Esophagus (tissue), 2 donors: ENCODE data around the gene CD47. TPM values are rescaled to one million over a fixed set of nuclear protein-coding genes. Genes with fewer than 3 reads are reported as not detected.

Source experiments
- H3K27ac ChIP-seq, 2 donors: one replicate each; pipeline ENCODE4 v1.5.1; 2013; ENCODE audit warnings: low read depth in 2 of 2, mild to moderate bottlenecking in 2 of 2, inconsistent platforms in 1 of 2, low read length in 1 of 2, moderate library complexity in 1 of 2
- H3K27me3 ChIP-seq, 2 donors: one replicate each; pipeline ENCODE4 v1.6.1; 2013; ENCODE audit warnings: low read length in 2 of 2, control low read depth in 1 of 2, mild to moderate bottlenecking in 1 of 2; ENCODE audit not compliant: insufficient read depth in 2 of 2, control insufficient read depth in 1 of 2
- H3K36me3 ChIP-seq, 2 donors: one replicate each; pipeline ENCODE4 v1.6.1; 2013; ENCODE audit warnings: low read length in 1 of 2; ENCODE audit not compliant: control insufficient read depth in 2 of 2, insufficient read depth in 2 of 2
- H3K4me1 ChIP-seq, 2 donors: one replicate each; pipeline ENCODE4 v1.6.1; 2013; ENCODE audit warnings: low read length in 1 of 2; ENCODE audit not compliant: control insufficient read depth in 2 of 2, insufficient read depth in 2 of 2
- H3K4me3 ChIP-seq, 2 donors: one replicate each; pipeline ENCODE4 v1.5.1; 2013; ENCODE audit warnings: low read length in 2 of 2, mild to moderate bottlenecking in 2 of 2, low read depth in 1 of 2, moderate library complexity in 1 of 2
- H3K9me3 ChIP-seq, 2 donors: one replicate each; pipeline ENCODE4 v1.6.1; 2013; ENCODE audit warnings: mild to moderate bottlenecking in 2 of 2, low read depth in 1 of 2, low read length in 1 of 2, moderate library complexity in 1 of 2; ENCODE audit not compliant: control insufficient read depth in 2 of 2, insufficient read depth in 1 of 2
- WGBS, 2 donors: extraction: QIAGEN DNeasy Blood & Tissue Kit; methylation state at CpG; one replicate each; pipeline ENCODE4 v1.1.7; 2013; 5-methylcytosine and 5-hydroxymethylcytosine counted together
- polyA plus RNA-seq, 2 donors: library from polyadenylated mRNA; stranded (reverse); fragments of 200-250 nt; gene quantifications; one replicate each; pipeline ENCODE4 v1.2.3, GENCODE V29; 2013
- donor health status: healthy with polysubstance abuse.
- donor health status: Bipolar disorder and iron deficiency.

Gene CD47
- polyA plus RNA-seq, 2 donors: 73.6 to 73.7 TPM

- 46 to 58% methylated on average over 9 of the region's 9 CpGs for WGBS, 2 donors
- H3K4me3 ChIP-seq: no peak overlapping the region
- no peaks in the 10 kb centered on the region for H3K27me3 ChIP-seq
- no peaks in the 10 kb centered on the region for H3K9me3 ChIP-seq
- peak overlapping the region; percentile 10 to 68 for H3K27ac ChIP-seq
- H3K36me3 ChIP-seq: no peaks in the 10 kb centered on the region
- H3K4me1 ChIP-seq: peaks cover 3 to 12% of the 10 kb centered on the region in 2 donors
Observed at GRCh38 chr3:108127301-108127988, 36.6 kb upstream of the CD47 start.

GRCh38 chr3:108126348-108126747 lies 35.5 kb upstream of the CD47 start:
- H3K4me1 ChIP-seq: peaks cover 0 to 11% of the 10 kb centered on the region in 2 donors
- 81 to 98% methylated on average over 1 of the region's 1 CpG for WGBS, 2 donors
- H3K27me3 ChIP-seq: no peaks in the 10 kb centered on the region
- H3K27ac ChIP-seq: no peak overlapping the region
- H3K36me3 ChIP-seq: no peaks in the 10 kb centered on the region
- H3K4me3 ChIP-seq: no peak overlapping the region
- H3K9me3 ChIP-seq: no peaks in the 10 kb centered on the region

GRCh38 chr3:108125550-108126071 lies 34.8 kb upstream of the CD47 start:
- 60 to 69% methylated on average over 6 of the region's 6 CpGs for WGBS, 2 donors
- H3K9me3 ChIP-seq: no peaks in the 10 kb centered on the region
- no peak overlapping the region for H3K4me3 ChIP-seq
- no peak overlapping the region for H3K27ac ChIP-seq
- no peaks in the 10 kb centered on the region for H3K36me3 ChIP-seq
- H3K4me1 ChIP-seq: peaks cover 0 to 11% of the 10 kb centered on the region in 2 donors
- H3K27me3 ChIP-seq: no peaks in the 10 kb centered on the region

GRCh38 chr3:108125153-108125543 lies 34.3 kb upstream of the CD47 start:
- 82 to 86% methylated on average over 4 of the region's 4 CpGs for WGBS, 2 donors
- Histone ChIP-seq H3K4me3 (no peak overlapping the region), H3K4me1 (peaks cover 0 to 11% of the 10 kb centered on the region in 2 donors), H3K9me3 (no peaks in the 10 kb centered on the region), H3K27me3 (no peaks in the 10 kb centered on the region), H3K36me3 (no peaks in the 10 kb centered on the region), H3K27ac (no peak overlapping the region)

GRCh38 chr3:108124337-108125152 lies 33.7 kb upstream of the CD47 start:
- Histone ChIP-seq H3K4me3 (no peak overlapping the region), H3K27me3 (no peaks in the 10 kb centered on the region), H3K36me3 (no peaks in the 10 kb centered on the region), H3K27ac (peak overlapping the region; percentile 47 to 71), H3K4me1 (peaks cover 0 to 11% of the 10 kb centered on the region in 2 donors), H3K9me3 (no peaks in the 10 kb centered on the region)
- WGBS, 2 donors: 46 to 56% methylated on average over 10 of the region's 10 CpGs

- Histone ChIP-seq H3K36me3 (no peaks in the 10 kb centered on the region), H3K4me3 (no peak overlapping the region), H3K9me3 (no peaks in the 10 kb centered on the region), H3K27ac (no peak overlapping the region), H3K27me3 (no peaks in the 10 kb centered on the region), H3K4me1 (peaks cover 0 to 11% of the 10 kb centered on the region in 2 donors)
- WGBS, 2 donors: 88% methylated on average over 3 of the region's 3 CpGs
Observed at GRCh38 chr3:108123326-108123725, 32.5 kb upstream of the CD47 start.

GRCh38 chr3:108122276-108122675 lies 31.4 kb upstream of the CD47 start:
- H3K4me1 ChIP-seq: peaks cover 0 to 11% of the 10 kb centered on the region in 2 donors
- no peaks in the 10 kb centered on the region for H3K36me3 ChIP-seq
- no peaks in the 10 kb centered on the region for H3K9me3 ChIP-seq
- no peak overlapping the region for H3K4me3 ChIP-seq
- H3K27ac ChIP-seq: no peak overlapping the region
- H3K27me3 ChIP-seq: no peaks in the 10 kb centered on the region
- WGBS, 2 donors: 88 to 90% methylated on average over 3 of the region's 3 CpGs

- no peaks in the 10 kb centered on the region for H3K9me3 ChIP-seq
- 91 to 93% methylated on average over 3 of the region's 3 CpGs for WGBS, 2 donors
- H3K4me1 ChIP-seq: peaks cover 0 to 5% of the 10 kb centered on the region in 2 donors
- no peaks in the 10 kb centered on the region for H3K36me3 ChIP-seq
- H3K27me3 ChIP-seq: no peaks in the 10 kb centered on the region
- no peak overlapping the region for H3K4me3 ChIP-seq
- H3K27ac ChIP-seq: no peak overlapping the region
Observed at GRCh38 chr3:108119398-108120104, 28.7 kb upstream of the CD47 start.

- no peak overlapping the region for H3K4me3 ChIP-seq
- no peaks in the 10 kb centered on the region for H3K36me3 ChIP-seq
- H3K9me3 ChIP-seq: no peaks in the 10 kb centered on the region
- H3K27me3 ChIP-seq: no peaks in the 10 kb centered on the region
- H3K27ac ChIP-seq: no peak overlapping the region
- peaks cover 0 to 7% of the 10 kb centered on the region in 2 donors for H3K4me1 ChIP-seq
- 76 to 78% methylated on average over 6 of the region's 6 CpGs for WGBS, 2 donors
Observed at GRCh38 chr3:108118038-108118768, 27.4 kb upstream of the CD47 start.
